H1 (cell line): Measurements from ENCODE around the gene SNAI1. TPM values are rescaled to one million over a fixed set of nuclear protein-coding genes. Genes with fewer than 3 reads are reported as not detected.

ENCODE experiments used
- CTCF ChIA-PET: fragments of 300-600 bp; sonication (Branson Sonifier 250); formaldehyde crosslinking; loops from one replicate; lab custom pipeline; 2021; ENCODE audit not compliant: partially characterized antibody; lab: Charles Lee
- POLR2A ChIA-PET: fragments of 300-600 bp; sonication (Branson Sonifier 250); formaldehyde crosslinking; loops from one replicate; lab custom pipeline; 2021; ENCODE audit warnings: inconsistent platforms; ENCODE audit not compliant: partially characterized antibody; lab: Charles Lee
- DNase-seq, 2 experiments: peaks; one replicate each; pipeline versions ENCODE4 v3.0.0 to v3.0.0-alpha.2; 2010 to 2022; ENCODE audit warnings: low spot score in 2 of 2, low read depth in 1 of 2, mixed read lengths in 1 of 2
- FAIRE-seq: peaks from 2 replicates; lab custom pipeline; 2011; peaks lifted over from hg19 to GRCh38; lab: Jason Lieb, UNC
- H2AFZ ChIP-seq: 2 replicates; pipeline ENCODE4 v1.8.1; 2012; ENCODE audit warnings: low read length, inconsistent platforms
- H2AK5ac ChIP-seq: 2 replicates; pipeline ENCODE4 v1.6.1; 2013; ENCODE audit warnings: low read depth, low read length
- H2BK120ac ChIP-seq: replicated peaks from 2 replicates; pipeline ENCODE3; 2013; ENCODE audit warnings: low read depth, low read length, inconsistent platforms
- H2BK12ac ChIP-seq: 2 replicates; pipeline ENCODE4 v1.6.1; 2013; ENCODE audit warnings: low read depth, low read length
- H2BK15ac ChIP-seq: 2 replicates; pipeline ENCODE4 v1.6.1; 2013; ENCODE audit warnings: low read length
- H2BK20ac ChIP-seq: 2 replicates; pipeline ENCODE4 v1.6.1; 2013; ENCODE audit warnings: low read length
- H2BK5ac ChIP-seq: 2 replicates; pipeline ENCODE4 v1.6.1; 2013; ENCODE audit warnings: low read depth, low read length
- H3K14ac ChIP-seq: 2 replicates; pipeline ENCODE4 v1.6.1; 2013; ENCODE audit warnings: inconsistent platforms; ENCODE audit not compliant: insufficient read length
- H3K18ac ChIP-seq: 2 replicates; pipeline ENCODE4 v1.6.1; 2013; ENCODE audit warnings: low read length; ENCODE audit errors: extremely low read depth
- H3K23ac ChIP-seq: 2 replicates; pipeline ENCODE4 v1.6.1; 2013; ENCODE audit warnings: inconsistent platforms; ENCODE audit not compliant: insufficient read length
- H3K23me2 ChIP-seq: 2 replicates; pipeline ENCODE4 v1.6.1; 2013; ENCODE audit warnings: low read depth, low read length
- H3K27ac ChIP-seq: 2 replicates; pipeline ENCODE4 v1.6.1; 2011; ENCODE audit warnings: low read depth, low read length, inconsistent platforms
- H3K27me3 ChIP-seq, 4 experiments: replicated peaks in 1 of 4; 1 replicate in 1 of 4; 2 replicates in 3 of 4; pipeline versions ENCODE4 v1.6.1 to v1.8.1; 2011 to 2013; ENCODE audit warnings: low read length in 3 of 4, mild to moderate bottlenecking in 3 of 4, inconsistent platforms in 2 of 4, mixed read lengths in 2 of 4, moderate library complexity in 1 of 4; ENCODE audit not compliant: control insufficient read depth in 3 of 4, insufficient read depth in 3 of 4; ENCODE audit errors: extremely low read depth in 1 of 4
- H3K36me3 ChIP-seq, 4 experiments: 2 replicates each; pipeline versions ENCODE4 v1.6.1 to v1.8.1; 2011 to 2013; ENCODE audit warnings: mild to moderate bottlenecking in 4 of 4, low read length in 3 of 4, moderate library complexity in 2 of 4, control low read depth in 1 of 4, inconsistent platforms in 1 of 4; ENCODE audit not compliant: insufficient read depth in 4 of 4, control insufficient read depth in 2 of 4
- H3K4ac ChIP-seq: replicated peaks from 2 replicates; pipeline ENCODE3; 2013; ENCODE audit warnings: low read length, low read depth, mixed read lengths, inconsistent platforms; ENCODE audit not compliant: insufficient read length
- H3K4me1 ChIP-seq, 4 experiments: replicated peaks in 1 of 4; 1 replicate in 1 of 4; 2 replicates in 3 of 4; pipeline versions ENCODE4 v1.6.1 to v1.8.1; 2011 to 2013; ENCODE audit warnings: low read length in 3 of 4, inconsistent platforms in 2 of 4, mixed read lengths in 1 of 4; ENCODE audit not compliant: insufficient read depth in 4 of 4, control insufficient read depth in 3 of 4
- H3K4me2 ChIP-seq, 2 experiments: 2 replicates each; pipeline versions ENCODE4 v1.6.1 to v1.8.1; 2011 to 2013; ENCODE audit warnings: low read depth in 2 of 2, low read length in 2 of 2, control low read depth in 1 of 2, inconsistent platforms in 1 of 2, mild to moderate bottlenecking in 1 of 2; ENCODE audit not compliant: insufficient read depth in 1 of 2
- H3K4me3 ChIP-seq, 4 experiments: fragments of 200-600, 300-600 bp in 1 of 4; sonication (generic), shearing (Covaris generic), sonication (Bioruptor Twin) in 1 of 4; 2 replicates each; pipeline versions ENCODE4 v1.5.1 to v1.8.1; 2011 to 2016; ENCODE audit warnings: low read length in 4 of 4, low read depth in 3 of 4, control low read depth in 2 of 4, inconsistent platforms in 2 of 4, mild to moderate bottlenecking in 2 of 4, mixed read lengths in 1 of 4, moderate library complexity in 1 of 4; ENCODE audit not compliant: insufficient read depth in 2 of 4; ENCODE audit errors: extremely low read depth in 1 of 4
- H3K56ac ChIP-seq: replicated peaks from 2 replicates; pipeline ENCODE3; 2013; ENCODE audit warnings: low read depth, mild to moderate bottlenecking, mixed read lengths, low read length, inconsistent platforms; ENCODE audit not compliant: insufficient read length
- H3K79me1 ChIP-seq: 2 replicates; pipeline ENCODE4 v1.6.1; 2013; ENCODE audit warnings: low read depth, low read length, control low read depth
- H3K79me2 ChIP-seq, 2 experiments: 2 replicates each; pipeline versions ENCODE4 v1.6.1 to v1.8.1; 2012 to 2013; ENCODE audit warnings: low read length in 2 of 2, mild to moderate bottlenecking in 2 of 2, inconsistent platforms in 1 of 2; ENCODE audit not compliant: insufficient read depth in 2 of 2, control insufficient read depth in 1 of 2
- H3K9ac ChIP-seq, 4 experiments: replicated peaks in 1 of 4; 1 replicate in 1 of 4; 2 replicates in 3 of 4; pipeline versions ENCODE4 v1.6.1 to v1.8.1; 2011 to 2013; ENCODE audit warnings: low read depth in 3 of 4, low read length in 3 of 4, control low read depth in 2 of 4, mild to moderate bottlenecking in 2 of 4, moderate library complexity in 2 of 4, inconsistent platforms in 1 of 4; ENCODE audit errors: extremely low read depth in 1 of 4
- H3K9me3 ChIP-seq, 2 experiments: 2 replicates each; pipeline versions ENCODE4 v1.6.1 to v1.8.1; 2012 to 2013; ENCODE audit warnings: mild to moderate bottlenecking in 2 of 2, moderate library complexity in 2 of 2, control low read depth in 1 of 2, inconsistent platforms in 1 of 2, low read depth in 1 of 2, low read length in 1 of 2, mixed read lengths in 1 of 2; ENCODE audit not compliant: insufficient read depth in 2 of 2
- H4K20me1 ChIP-seq, 2 experiments: replicated peaks in 1 of 2; 2 replicates each; pipeline versions ENCODE3 to v1.8.1; 2011 to 2013; ENCODE audit warnings: inconsistent platforms in 2 of 2, low read length in 2 of 2, mild to moderate bottlenecking in 1 of 2; ENCODE audit not compliant: insufficient read depth in 2 of 2, control insufficient read depth in 1 of 2
- H4K5ac ChIP-seq: 2 replicates; pipeline ENCODE4 v1.6.1; 2013; ENCODE audit warnings: low read length, low read depth, mixed read lengths, inconsistent platforms; ENCODE audit not compliant: insufficient read length
- H4K8ac ChIP-seq: 2 replicates; pipeline ENCODE4 v1.8.0; 2013; ENCODE audit warnings: mild to moderate bottlenecking, moderate library complexity, low read length, inconsistent platforms; ENCODE audit not compliant: insufficient read depth; ENCODE audit errors: extremely low read depth
- H4K91ac ChIP-seq: replicated peaks from 2 replicates; pipeline ENCODE3; 2013; ENCODE audit warnings: low read length, mixed read lengths, inconsistent platforms; ENCODE audit not compliant: insufficient read length
- BCL11A ChIP-seq, 2 experiments: IDR thresholded peaks; one replicate each; pipeline ENCODE4 v1.6.1; 2011; ENCODE audit warnings: low read depth in 2 of 2, low read length in 2 of 2, mild to moderate bottlenecking in 2 of 2
- CEBPB ChIP-seq: IDR thresholded peaks from 2 replicates; pipeline ENCODE4 v1.6.1; 2012; ENCODE audit warnings: low read depth, low read length
- FOSL1 ChIP-seq: IDR thresholded peaks from 2 replicates; pipeline ENCODE4 v1.6.1; 2011; ENCODE audit warnings: mild to moderate bottlenecking, low read depth, low read length, moderate library complexity; ENCODE audit not compliant: insufficient read depth
- PHF8 ChIP-seq: fragments of 200-600 bp; sonication (generic); conservative IDR thresholded peaks from 2 replicates; pipeline ENCODE4 v1.7.1; 2012; ENCODE audit warnings: low read depth, mild to moderate bottlenecking, inconsistent platforms, low read length, moderate library complexity
- POU5F1 ChIP-seq: IDR thresholded peaks from 2 replicates; pipeline ENCODE4 v1.6.1; 2011; ENCODE audit warnings: low read depth, mild to moderate bottlenecking, low read length, moderate library complexity
- RBBP5 ChIP-seq: IDR thresholded peaks from 2 replicates; pipeline ENCODE4 v1.7.1; 2012; ENCODE audit warnings: low read depth, mild to moderate bottlenecking, inconsistent platforms, low read length, moderate library complexity, borderline replicate concordance
- RFX5 ChIP-seq: IDR thresholded peaks from 2 replicates; pipeline ENCODE4 v1.6.1; 2011; ENCODE audit warnings: low read depth, low read length, improper control_type of control experiment, borderline replicate concordance
- TEAD4 ChIP-seq: IDR thresholded peaks from 2 replicates; pipeline ENCODE4 v1.6.1; 2012; ENCODE audit warnings: low read depth, low read length, inconsistent platforms, mixed read lengths
- WGBS, 2 experiments: shearing (Covaris generic) in 1 of 2; methylation state at CpG; one replicate each; pipeline versions ENCODE4 v1.1.6 to v1.1.7; 2013 to 2015; ENCODE audit warnings: low lambda C conversion rate in 2 of 2, mixed read lengths in 2 of 2, inconsistent platforms in 1 of 2, low coverage in 1 of 2, missing lambda C conversion rate in 1 of 2; ENCODE audit not compliant: insufficient replicate concordance in 2 of 2, insufficient coverage in 1 of 2, insufficient read length in 1 of 2; ENCODE audit errors: extremely low coverage in 1 of 2, missing lambda C conversion rate in 1 of 2; 5-methylcytosine and 5-hydroxymethylcytosine counted together
- polyA plus RNA-seq, 7 experiments: library from polyadenylated mRNA; depleted of rRNA in 3 of 7; stranded (reverse) in 5 of 7; unstranded in 2 of 7; fragments of >200 nt in 5 of 7; fragments of 200-250 nt in 2 of 7; gene quantifications; 1 replicate in 5 of 7; 2 replicates in 1 of 7; 4 replicates in 1 of 7; pipeline versions ENCODE4 v1.2.1 to v1.2.3, GENCODE V29; 2011 to 2013; ENCODE audit warnings: missing spikeins in 2 of 7, mixed read lengths in 2 of 7
- total RNA-seq: library from RNA; stranded (reverse); fragmentation: NEBNext Ultra II Directional; extraction: Animal tissue kit (Norgen Biotek cat#: 25700); gene quantifications from 2 replicates; pipeline ENCODE4 v1.2.1, GENCODE V29; 2021
- TF ChIP-seq, protein P1 (sequence below): IDR thresholded peaks from 2 replicates; pipeline ENCODE4 v1.6.1; 2012; ENCODE audit warnings: inconsistent platforms

SNAI1 gene
- total and polyA plus RNA-seq, 2 of the 8 experiments (the other 6 are each of a cell fraction or from before 2014, with no cell fraction given): 6.5 to 8.0 TPM

DNA sequence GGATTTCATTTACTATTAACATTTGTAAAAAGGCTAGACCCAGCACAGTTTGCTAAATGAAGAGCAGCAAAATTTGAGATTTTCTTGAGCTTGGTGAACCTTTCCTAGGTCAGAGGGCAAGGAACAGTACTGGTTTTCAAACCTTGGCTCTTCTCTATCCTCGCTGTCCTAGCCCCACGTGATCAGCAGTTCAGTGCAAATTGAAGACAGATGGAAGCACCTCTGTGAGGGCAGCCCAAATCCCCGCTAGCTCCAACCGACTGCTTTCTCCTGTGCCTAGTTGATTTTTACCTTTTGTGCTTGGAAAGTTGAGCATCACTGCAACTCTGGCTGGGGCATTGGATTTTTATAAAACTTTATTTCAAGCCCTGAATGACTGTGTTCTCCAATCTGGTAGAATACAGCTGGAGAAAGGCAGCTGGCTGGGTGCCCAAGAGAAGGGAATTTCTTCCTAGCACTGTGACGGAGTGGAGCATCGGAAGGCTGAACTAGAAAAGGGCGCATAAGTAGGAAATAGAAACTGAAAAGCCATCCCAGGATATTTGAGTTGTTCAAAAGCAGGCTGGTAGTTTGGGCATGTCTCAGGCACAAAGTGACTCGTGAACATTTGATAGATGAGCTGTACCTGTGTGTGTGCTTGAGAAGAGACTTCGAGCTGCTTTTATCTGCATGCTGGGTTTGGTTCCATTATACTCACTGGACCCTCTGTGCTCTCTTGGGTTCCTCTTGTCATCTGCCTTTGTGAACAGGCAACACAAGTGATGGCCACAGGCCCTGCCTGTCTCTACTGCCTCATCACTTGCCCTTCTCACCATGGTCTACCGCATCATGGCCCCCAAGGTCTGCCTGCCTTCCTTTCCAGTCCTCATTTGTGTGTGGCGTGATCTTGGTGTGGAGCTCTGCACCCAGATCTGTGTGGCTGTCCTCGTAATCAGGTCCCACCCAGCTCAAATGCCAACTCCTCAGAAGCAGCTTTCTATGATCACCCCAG lies 44.3 kb upstream of the SNAI1 start:
- no peak overlapping the region for H3K14ac ChIP-seq
- no peak overlapping the region for H3K27ac ChIP-seq
- no peak overlapping the region for H2AFZ ChIP-seq
- no peak overlapping the region for H2BK15ac ChIP-seq
- peaks cover 3 to 14% (median 8%) of the 10 kb centered on the region in 4 experiments; a peak in 5 of 7 replicates for H3K4me1 ChIP-seq
- peaks cover 16% of the 10 kb centered on the region for H3K79me1 ChIP-seq
- DNase-seq (no peak), FAIRE-seq (no peak)
- no peak overlapping the region for H2BK12ac ChIP-seq
- peak overlapping the region; percentile 51 for H3K4ac ChIP-seq
- no peak overlapping the region for H2BK120ac ChIP-seq
- H3K56ac ChIP-seq: no peak overlapping the region
- H2BK20ac ChIP-seq: no peak overlapping the region
- peaks cover 7% of the 10 kb centered on the region; the same call in 1 of the 2 replicates for H3K23me2 ChIP-seq
- no peak overlapping the region for H3K9ac ChIP-seq
- POLR2A ChIA-PET: interaction anchor here (1.4 to 1.7 kb wide), 2 partner anchors 18 to 127 kb away, joined by 3 to 5 read pairs; no protein-coding TSS in a partner anchor
- H4K20me1 ChIP-seq: peaks cover 10% of the 10 kb centered on the region in 2 experiments
- 89% methylated on average over 12 of the region's 12 CpGs; no CpG with 5 or more reads in 1 of the 2 experiments for WGBS, 2 experiments
- peak overlapping the region in 2 of 4 experiments; percentile 2 to 99; a peak in 3 of 8 replicates for H3K4me3 ChIP-seq
- no peak overlapping the region for H4K91ac ChIP-seq
- no peak overlapping the region for H4K5ac ChIP-seq
- no peak overlapping the region for H2BK5ac ChIP-seq
- no peaks in the 10 kb centered on the region for H3K27me3 ChIP-seq
- peak overlapping the region; percentile 94 to 98 for H3K4me2 ChIP-seq
- H3K9me3 ChIP-seq: no peaks in the 10 kb centered on the region
- H2AK5ac ChIP-seq: no peak overlapping the region
- H3K79me2 ChIP-seq: peaks cover 21 to 69% of the 10 kb centered on the region in 2 experiments
- H3K36me3 ChIP-seq: peaks cover 0 to 30% (median 5%) of the 10 kb centered on the region in 4 experiments; a peak in 5 of 8 replicates
- H3K18ac ChIP-seq: no peak overlapping the region
- H4K8ac ChIP-seq: no peak overlapping the region
- CTCF ChIA-PET: interaction anchor here (1.0 to 2.2 kb wide), 10 partner anchors 9 to 240 kb away, joined by 3 to 9 read pairs (median 4); no protein-coding TSS in a partner anchor
- no peak overlapping the region for H3K23ac ChIP-seq
- TF ChIP-seq BCL11A (IDR thresholded peaks at IDR 0.05; ENCODE audit: low read depth in 2 of 2, low read length in 2 of 2) (no peak), RFX5 (no peak), PHF8 (no peak), TEAD4 (no peak), CEBPB (no peak), POU5F1 (no peak), FOSL1 (no peak), RBBP5 (no peak)
- TF ChIP-seq, protein P1, sequence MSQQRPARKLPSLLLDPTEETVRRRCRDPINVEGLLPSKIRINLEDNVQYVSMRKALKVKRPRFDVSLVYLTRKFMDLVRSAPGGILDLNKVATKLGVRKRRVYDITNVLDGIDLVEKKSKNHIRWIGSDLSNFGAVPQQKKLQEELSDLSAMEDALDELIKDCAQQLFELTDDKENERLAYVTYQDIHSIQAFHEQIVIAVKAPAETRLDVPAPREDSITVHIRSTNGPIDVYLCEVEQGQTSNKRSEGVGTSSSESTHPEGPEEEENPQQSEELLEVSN: no peak
